Sigmoid colon (tissue), 7 donors: ENCODE results near the gene ASB4. TPM values are rescaled to one million over a fixed set of nuclear protein-coding genes. Genes with fewer than 3 reads are reported as not detected.

Experiments
- DNase-seq: peaks from one replicate; pipeline ENCODE4 v3.0.0-alpha.2; 2019
- H3K27ac ChIP-seq, 4 donors: fragments of 200-600 bp; sonication (generic); one replicate each; pipeline ENCODE4 v1.5.1; 2016 to 2019; ENCODE audit warnings: mild to moderate bottlenecking in 1 of 4
- H3K27me3 ChIP-seq, 3 donors: fragments of 200-600 bp; sonication (generic); one replicate each; pipeline ENCODE4 v1.5.1; 2019; ENCODE audit warnings: mild to moderate bottlenecking in 1 of 3
- H3K36me3 ChIP-seq, 4 donors: fragments of 200-600 bp; sonication (generic); one replicate each; pipeline ENCODE4 v1.5.1; 2016 to 2019
- H3K4me1 ChIP-seq, 4 donors: fragments of 200-600 bp; sonication (generic); one replicate each; pipeline ENCODE4 v1.5.1; 2017 to 2019
- H3K4me3 ChIP-seq, 4 donors: fragments of 200-600 bp; sonication (generic); one replicate each; pipeline ENCODE4 v1.5.1; 2017 to 2019; ENCODE audit warnings: mild to moderate bottlenecking in 2 of 4, moderate library complexity in 1 of 4
- H3K9me3 ChIP-seq, 4 donors: fragments of 200-600 bp in 3 of 4; sonication (generic) in 3 of 4; one replicate each; pipeline versions ENCODE4 v1.5.1 to v1.6.1; 2013 to 2019
- CTCF ChIP-seq, 4 experiments: fragments of 450-650 bp in 3 of 4; fragments of 200-600 bp in 1 of 4; IDR thresholded peaks; one replicate each; pipeline ENCODE4 v1.5.1; 2016 to 2019; ENCODE audit warnings: antibody characterized with exemption in 4 of 4, mild to moderate bottlenecking in 3 of 4, moderate library complexity in 2 of 4
- EP300 ChIP-seq, 4 donors: sonication (generic); formaldehyde crosslinking; IDR thresholded peaks; one replicate each; pipeline ENCODE4 v1.6.1; 2017; ENCODE audit warnings: antibody characterized with exemption in 4 of 4
- POLR2A ChIP-seq, 2 donors: fragments of 450-650 bp; IDR thresholded peaks; one replicate each; pipeline ENCODE4 v1.6.1; 2016; ENCODE audit warnings: antibody characterized with exemption in 2 of 2, mild to moderate bottlenecking in 2 of 2, moderate library complexity in 2 of 2
- POLR2AphosphoS5 ChIP-seq, 4 donors: sonication (generic); formaldehyde crosslinking; IDR thresholded peaks; one replicate each; pipeline ENCODE4 v1.6.1; 2017; ENCODE audit warnings: antibody characterized with exemption in 4 of 4
- WGBS, 2 donors: extraction: QIAGEN DNeasy Blood & Tissue Kit; methylation state at CpG; one replicate each; pipeline ENCODE4 v1.1.7; 2013; 5-methylcytosine and 5-hydroxymethylcytosine counted together
- intact Hi-C: fragments of 100-400 bp; cut with DNase I; formaldehyde crosslinking; loops from one replicate; pipeline ENCODE4 v1.15.1; 2023
- polyA plus RNA-seq, 3 donors: library from polyadenylated mRNA; stranded (reverse); fragments of 200-250 nt; gene quantifications; one replicate each; pipeline ENCODE4 v1.2.3, GENCODE V29; 2013
- total RNA-seq, 4 donors: library from RNA; depleted of rRNA; stranded (reverse); fragments of >200 nt; gene quantifications; one replicate each; pipeline ENCODE4 v1.1.0, GENCODE V29; 2016
- donor health status: healthy with polysubstance abuse.
- donor health status: Bipolar disorder and iron deficiency.
- donor health status: healthy.

Gene ASB4
- total and polyA plus RNA-seq, 7 donors = 0.19 TPM; not detected in 6

GRCh38 chr7:95530881-95531280 is 45.1 kb downstream of the ASB4 start:
- Histone ChIP-seq H3K4me1 (peaks cover 0 to 20% (median 9%) of the 10 kb centered on the region in 4 donors), H3K27ac (no peak overlapping the region), H3K4me3 (no peak overlapping the region), H3K27me3 (no peaks in the 10 kb centered on the region), H3K36me3 (no peaks in the 10 kb centered on the region), H3K9me3 (no peaks in the 10 kb centered on the region)
- intact Hi-C loops = no loop called here
- WGBS, 2 donors = 92% methylated on average over 1 of the region's 1 CpG
- TF ChIP-seq CTCF (IDR thresholded peaks at IDR 0.05) = no peak
- no peak for TF ChIP-seq EP300 (IDR thresholded peaks at IDR 0.05)
- no peak for TF ChIP-seq POLR2A (IDR thresholded peaks at IDR 0.05)
- no peak for TF ChIP-seq POLR2AphosphoS5 (IDR thresholded peaks at IDR 0.05)
- no peak for DNase-seq

- Histone ChIP-seq H3K36me3 (no peaks in the 10 kb centered on the region), H3K27me3 (no peaks in the 10 kb centered on the region), H3K4me3 (no peak overlapping the region), H3K9me3 (no peaks in the 10 kb centered on the region), H3K27ac (peak overlapping the region in 2 of 4 donors; percentile 4 to 31), H3K4me1 (peaks cover 0 to 20% (median 9%) of the 10 kb centered on the region in 4 donors)
- 52 to 71% methylated on average over 3 of the region's 3 CpGs for WGBS, 2 donors
- intact Hi-C loops = no loop called here
- no peak for DNase-seq
- TF ChIP-seq EP300 (IDR thresholded peaks at IDR 0.05) (no peak), POLR2A (IDR thresholded peaks at IDR 0.05) (no peak), CTCF (IDR thresholded peaks at IDR 0.05) (peak in 1 of 4 experiments; percentile 9), POLR2AphosphoS5 (IDR thresholded peaks at IDR 0.05) (peak in 1 of 4 donors; percentile 22)
These were observed 46.0 kb downstream of the ASB4 start for GRCh38 chr7:95531605-95532219.

DNA sequence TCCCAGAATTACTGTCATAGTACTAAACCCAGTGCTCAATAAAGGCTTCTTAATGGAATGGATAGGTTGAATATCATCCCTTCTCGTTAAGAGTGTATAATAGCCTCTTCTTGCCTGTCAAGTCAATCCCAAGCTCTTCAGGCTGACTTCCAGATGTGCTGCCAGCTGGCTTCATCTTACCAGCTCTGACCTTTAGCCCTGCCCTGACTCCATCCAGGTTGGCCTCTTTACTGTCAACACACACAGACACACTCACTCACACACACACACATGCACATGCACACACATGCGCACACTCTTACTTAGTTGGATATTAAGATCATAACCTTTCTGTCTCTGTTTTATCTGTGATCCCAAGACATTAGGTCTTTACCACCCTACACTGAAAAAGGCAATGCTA is 49.1 kb downstream of the ASB4 start:
- Histone ChIP-seq H3K9me3 (no peaks in the 10 kb centered on the region), H3K36me3 (no peaks in the 10 kb centered on the region), H3K4me1 (peaks cover 0 to 12% (median 4%) of the 10 kb centered on the region in 4 donors), H3K27ac (no peak overlapping the region), H3K27me3 (no peaks in the 10 kb centered on the region), H3K4me3 (no peak overlapping the region)
- 58 to 67% methylated on average over 2 of the region's 2 CpGs for WGBS, 2 donors
- intact Hi-C loops = no loop called here
- no peak for DNase-seq
- TF ChIP-seq POLR2A (IDR thresholded peaks at IDR 0.05) (no peak), EP300 (IDR thresholded peaks at IDR 0.05) (no peak), CTCF (IDR thresholded peaks at IDR 0.05) (no peak), POLR2AphosphoS5 (IDR thresholded peaks at IDR 0.05) (no peak)

- Histone ChIP-seq H3K9me3 (no peaks in the 10 kb centered on the region), H3K4me1 (peaks cover 0 to 12% (median 4%) of the 10 kb centered on the region in 4 donors), H3K27ac (no peak overlapping the region), H3K36me3 (no peaks in the 10 kb centered on the region), H3K27me3 (no peaks in the 10 kb centered on the region), H3K4me3 (no peak overlapping the region)
- 39 to 42% methylated on average over 1 of the region's 1 CpG for WGBS, 2 donors
- DNase-seq = no peak
- intact Hi-C loops = no loop called here
- TF ChIP-seq POLR2AphosphoS5 (IDR thresholded peaks at IDR 0.05) = no peak
These were observed 49.9 kb downstream of the ASB4 start for GRCh38 chr7:95535662-95536061.

- TF ChIP-seq EP300 (IDR thresholded peaks at IDR 0.05) (no peak), POLR2A (IDR thresholded peaks at IDR 0.05) (no peak), CTCF (IDR thresholded peaks at IDR 0.05) (no peak), POLR2AphosphoS5 (IDR thresholded peaks at IDR 0.05) (no peak)
- 92 to 96% methylated on average over 2 of the region's 2 CpGs for WGBS, 2 donors
- no peak overlapping the region for H3K4me3 ChIP-seq
These were observed 51.0 kb downstream of the ASB4 start for GRCh38 chr7:95536656-95537311.

More at GRCh38 chr7:95536656-95537311, 51.0 kb downstream of the ASB4 start:
- H3K9me3 ChIP-seq = no peaks in the 10 kb centered on the region
- peaks cover 0 to 6% (median 1%) of the 10 kb centered on the region in 4 donors for H3K4me1 ChIP-seq
- no peaks in the 10 kb centered on the region for H3K36me3 ChIP-seq
- intact Hi-C loops = no loop called here
- H3K27me3 ChIP-seq = no peaks in the 10 kb centered on the region
- no peak overlapping the region for H3K27ac ChIP-seq
- no peak for DNase-seq
